C4-2B (cell line): ENCODE data around the gene TRPM5.

ENCODE experiments used
- H3K27ac ChIP-seq: fragments of 450-650 bp; 2 replicates; pipeline ENCODE4 v1.5.1; 2017
- ZFX ChIP-seq: fragments of 450-650 bp; IDR thresholded peaks from 2 replicates; pipeline ENCODE4 v1.6.1; 2017
- TF ChIP-seq, protein P1 (sequence below): fragments of 450-650 bp; conservative IDR thresholded peaks from 2 replicates; pipeline ENCODE4 v1.5.1; 2017; ENCODE audit warnings: mild to moderate bottlenecking

TRPM5 gene

DNA sequence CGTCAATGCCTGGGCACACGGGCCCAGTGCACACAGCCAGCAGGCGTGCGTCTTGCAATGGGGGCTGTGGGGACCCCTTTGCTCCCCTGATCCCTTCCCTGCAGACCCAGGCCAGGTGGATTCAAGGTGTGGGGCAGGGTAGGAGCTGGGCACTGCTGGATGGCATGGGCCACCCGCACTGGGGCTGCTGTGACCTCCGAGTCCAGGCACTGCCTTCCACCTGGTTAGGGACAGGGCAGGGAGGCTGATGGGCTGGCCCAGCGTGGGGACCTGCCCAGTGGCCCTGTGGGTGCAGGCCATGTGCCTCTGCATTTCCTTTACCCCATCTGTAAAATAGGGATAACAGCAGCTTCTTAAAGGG lies 23.4 kb upstream of the TRPM5 start:
- no peak for TF ChIP-seq ZFX
- TF ChIP-seq, protein P1, sequence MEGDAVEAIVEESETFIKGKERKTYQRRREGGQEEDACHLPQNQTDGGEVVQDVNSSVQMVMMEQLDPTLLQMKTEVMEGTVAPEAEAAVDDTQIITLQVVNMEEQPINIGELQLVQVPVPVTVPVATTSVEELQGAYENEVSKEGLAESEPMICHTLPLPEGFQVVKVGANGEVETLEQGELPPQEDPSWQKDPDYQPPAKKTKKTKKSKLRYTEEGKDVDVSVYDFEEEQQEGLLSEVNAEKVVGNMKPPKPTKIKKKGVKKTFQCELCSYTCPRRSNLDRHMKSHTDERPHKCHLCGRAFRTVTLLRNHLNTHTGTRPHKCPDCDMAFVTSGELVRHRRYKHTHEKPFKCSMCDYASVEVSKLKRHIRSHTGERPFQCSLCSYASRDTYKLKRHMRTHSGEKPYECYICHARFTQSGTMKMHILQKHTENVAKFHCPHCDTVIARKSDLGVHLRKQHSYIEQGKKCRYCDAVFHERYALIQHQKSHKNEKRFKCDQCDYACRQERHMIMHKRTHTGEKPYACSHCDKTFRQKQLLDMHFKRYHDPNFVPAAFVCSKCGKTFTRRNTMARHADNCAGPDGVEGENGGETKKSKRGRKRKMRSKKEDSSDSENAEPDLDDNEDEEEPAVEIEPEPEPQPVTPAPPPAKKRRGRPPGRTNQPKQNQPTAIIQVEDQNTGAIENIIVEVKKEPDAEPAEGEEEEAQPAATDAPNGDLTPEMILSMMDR: no peak
- H3K27ac ChIP-seq: no peak overlapping the region

- TF ChIP-seq, protein P1: no peak
- TF ChIP-seq ZFX: no peak
- no peak overlapping the region for H3K27ac ChIP-seq
These were observed 22.8 kb upstream of the TRPM5 start for GRCh38 chr11:2466869-2467694.

DNA sequence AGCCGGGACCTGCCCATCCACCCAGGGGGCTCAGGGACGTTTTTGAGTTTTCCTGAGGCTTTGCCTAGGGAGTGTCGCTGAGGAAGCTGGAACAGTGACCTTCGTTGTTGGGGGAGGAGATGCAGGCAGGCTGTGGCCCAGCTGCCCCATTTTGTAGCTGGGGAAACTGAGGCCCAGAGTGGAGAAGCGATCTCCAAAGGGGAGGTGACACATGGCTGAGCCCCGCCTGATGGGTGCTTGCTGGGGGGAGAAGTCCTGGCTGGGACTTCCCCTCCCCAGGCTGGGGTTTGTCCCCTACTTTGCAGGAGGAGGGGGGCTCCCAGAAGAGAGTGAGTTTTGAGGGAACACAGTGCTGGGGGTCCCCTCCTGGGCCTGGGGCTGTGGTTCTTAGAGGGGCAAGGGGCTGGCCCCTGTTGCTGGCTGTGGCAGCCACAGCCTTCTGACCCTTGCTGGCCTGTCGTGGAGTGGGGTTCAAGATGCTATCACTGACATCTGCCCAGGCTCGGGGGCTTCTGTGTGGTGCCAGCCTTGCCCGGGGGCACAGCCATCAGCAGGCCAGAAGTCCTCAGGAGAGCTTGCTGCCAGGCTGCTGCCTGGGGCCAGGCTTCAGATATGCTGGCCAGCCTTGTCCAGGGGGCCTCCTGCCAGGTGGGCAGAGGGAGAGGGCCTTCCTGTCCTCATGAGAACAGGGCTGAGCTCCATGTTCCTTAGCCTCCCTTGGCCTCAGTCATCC lies 21.9 kb upstream of the TRPM5 start:
- no peak overlapping the region for H3K27ac ChIP-seq
- TF ChIP-seq, protein P1: no peak

GRCh38 chr11:2465202-2466068 lies 21.1 kb upstream of the TRPM5 start:
- H3K27ac ChIP-seq: no peak overlapping the region
- TF ChIP-seq ZFX: no peak
- TF ChIP-seq, protein P1: no peak

GRCh38 chr11:2464451-2465165 lies 20.3 kb upstream of the TRPM5 start:
- TF ChIP-seq, protein P1: no peak
- no peak for TF ChIP-seq ZFX

DNA sequence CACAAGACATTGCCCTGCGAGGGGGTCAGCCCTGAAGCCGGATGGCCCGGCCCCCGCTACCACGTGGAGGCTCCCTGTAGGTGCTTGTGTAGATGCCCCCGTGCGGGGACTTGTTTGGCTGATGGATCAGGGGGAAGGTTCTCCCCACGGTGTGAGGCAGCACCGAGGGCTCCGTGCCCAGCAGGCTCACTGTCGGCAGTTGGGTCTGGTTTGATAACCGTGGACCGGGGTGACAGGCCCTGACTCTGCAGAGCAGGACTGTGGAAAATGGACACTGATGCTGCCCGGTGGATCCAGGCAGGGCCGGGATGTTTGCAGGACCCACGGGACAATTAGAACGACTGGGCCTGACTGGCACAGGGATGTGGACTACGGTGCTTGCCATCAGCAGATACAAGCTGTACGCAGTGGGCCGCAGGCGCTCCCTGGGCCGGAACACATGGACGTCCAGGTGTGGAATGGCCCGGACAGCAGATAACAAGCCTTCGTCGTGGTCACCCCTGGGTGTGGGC lies 19.5 kb upstream of the TRPM5 start:
- TF ChIP-seq, protein P1: no peak
- TF ChIP-seq ZFX: no peak
- H3K27ac ChIP-seq: no peak overlapping the region

More at GRCh38 chr11:2464451-2465165, 20.3 kb upstream of the TRPM5 start:
- no peak overlapping the region for H3K27ac ChIP-seq
